ENCODE data around the gene FGFBP3.

GRCh38 chr10:91953600-91954160, 44.4 kb upstream of the FGFBP3 start:
- no peak for TF ChIP-seq POLR2AphosphoS5 (IDR thresholded peaks at IDR 0.05; ENCODE audit: low read depth, low read length)
- TF ChIP-seq REST (IDR thresholded peaks at IDR 0.05; ENCODE audit: low read depth): no peak
- no peak for TF ChIP-seq POLR2A (IDR thresholded peaks at IDR 0.05; ENCODE audit: borderline replicate concordance, extremely low read depth, insufficient read depth, insufficient read length)
- no peak for TF ChIP-seq CTCF (IDR thresholded peaks at IDR 0.05 in 2 of 3, conservative IDR thresholded peaks at IDR 0.05 in 1 of 3; ENCODE audit: borderline replicate concordance in 1 of 3, insufficient read depth in 1 of 3, low read depth in 2 of 3, low read length in 2 of 3)
- TF ChIP-seq RAD21 (IDR thresholded peaks at IDR 0.05; ENCODE audit: low read depth): no peak
- TF ChIP-seq ELF1 (IDR thresholded peaks at IDR 0.05; ENCODE audit: borderline replicate concordance, low read depth): no peak
- no peak for TF ChIP-seq EZH2phosphoT487 (IDR thresholded peaks at IDR 0.05; ENCODE audit: borderline replicate concordance)
- no peak for TF ChIP-seq ATF3 (IDR thresholded peaks at IDR 0.05)
- TF ChIP-seq JUND (IDR thresholded peaks at IDR 0.05): no peak
- TF ChIP-seq EZH2 (IDR thresholded peaks at IDR 0.05): no peak
- TF ChIP-seq CEBPB (IDR thresholded peaks at IDR 0.05; ENCODE audit: low read depth): no peak
- TF ChIP-seq TCF7L2 (IDR thresholded peaks at IDR 0.05; ENCODE audit: borderline replicate concordance, extremely low read depth, insufficient read depth, insufficient read length): no peak
- no peak for TF ChIP-seq SIN3A (IDR thresholded peaks at IDR 0.05; ENCODE audit: low read depth)
- no peak for TF ChIP-seq MAX (IDR thresholded peaks at IDR 0.05)

Data from HCT116 (cell line).